ENCODE results near the gene LARGE1.

The LARGE1 gene

GRCh38 chr22:33232071-33232470, 688.2 kb downstream of the LARGE1 start:
- no peak for DNase-seq (ENCODE audit: low spot score)

GRCh38 chr22:33227791-33228190, 692.5 kb downstream of the LARGE1 start:
- DNase-seq (ENCODE audit: low spot score) = no peak

GRCh38 chr22:33224841-33225240, 695.4 kb downstream of the LARGE1 start:
- DNase-seq (ENCODE audit: low spot score) = no peak
